Colonic mucosa (tissue), 4 donors: Measurements from ENCODE around the gene FGD2. TPM values are rescaled to one million over a fixed set of nuclear protein-coding genes. Genes with fewer than 3 reads are reported as not detected.

ENCODE experiments used
- DNase-seq: peaks from one replicate; pipeline ENCODE4 v3.0.0-alpha.2; 2020
- H3K27ac ChIP-seq: fragments of 200-600 bp; one replicate; pipeline ENCODE4 v1.8.0; 2021
- H3K27me3 ChIP-seq: fragments of 200-600 bp; one replicate; pipeline ENCODE4 v1.8.0; 2021
- H3K36me3 ChIP-seq: fragments of 200-600 bp; one replicate; pipeline ENCODE4 v1.8.0; 2021
- H3K4me1 ChIP-seq: fragments of 200-600 bp; one replicate; pipeline ENCODE4 v1.8.0; 2021; ENCODE audit warnings: mild to moderate bottlenecking
- H3K4me3 ChIP-seq: fragments of 200-600 bp; one replicate; pipeline ENCODE4 v1.8.0; 2021
- H3K9ac ChIP-seq, 2 donors: one replicate each; pipeline ENCODE4 v1.7.0; 2013; ENCODE audit warnings: control low read depth in 2 of 2, low read depth in 2 of 2, low read length in 2 of 2
- H3K9me3 ChIP-seq: fragments of 200-600 bp; one replicate; pipeline ENCODE4 v1.8.0; 2021
- CTCF ChIP-seq: fragments of 200-600 bp; IDR thresholded peaks from one replicate; pipeline ENCODE4 v1.8.0; 2022; ENCODE audit warnings: antibody characterized with exemption, mild to moderate bottlenecking
- intact Hi-C: fragments of 100-400 bp; cut with DNase I; formaldehyde crosslinking; loops from one replicate; pipeline ENCODE4 v1.14.1; 2022
- total RNA-seq, 2 donors: library from RNA; stranded (reverse); fragmentation: NEBNext Ultra II Directional in 1 of 2; extraction: Animal tissue kit (Norgen Biotek cat#: 25700) in 1 of 2; gene quantifications; one replicate each; pipeline ENCODE4 v1.2.1, GENCODE V29; 2021
- donor health status: healthy.
- donor health status: DM: no; HTN: no; CAD: no.
- donor health status: DM: no; HTN: no; CAD: no.

The FGD2 gene
- total RNA-seq, 2 donors from 2014 or later, result 3.6 to 3.8 TPM

GRCh38 chr6:36964908-36965307 is 40.5 kb upstream of the FGD2 start:
- no peaks in the 10 kb centered on the region for H3K9me3 ChIP-seq
- H3K27ac ChIP-seq, result no peak overlapping the region
- H3K36me3 ChIP-seq, result peaks cover under 1% of the 10 kb centered on the region
- DNase-seq, result no peak
- intact Hi-C loops, result no loop called here
- no peak overlapping the region for H3K4me3 ChIP-seq
- H3K27me3 ChIP-seq, result no peaks in the 10 kb centered on the region
- H3K9ac ChIP-seq, result no peak overlapping the region
- no peak for TF ChIP-seq CTCF
- H3K4me1 ChIP-seq, result no peaks in the 10 kb centered on the region

GRCh38 chr6:36967301-36967700 is 38.2 kb upstream of the FGD2 start:
- intact Hi-C loops, result no loop called here
- no peak for DNase-seq
- Histone ChIP-seq H3K27ac (no peak overlapping the region), H3K9ac (no peak overlapping the region), H3K9me3 (no peaks in the 10 kb centered on the region), H3K27me3 (no peaks in the 10 kb centered on the region), H3K4me3 (no peak overlapping the region), H3K36me3 (peaks cover 16% of the 10 kb centered on the region), H3K4me1 (no peaks in the 10 kb centered on the region)
- TF ChIP-seq CTCF, result no peak

- H3K27ac ChIP-seq, result no peak overlapping the region
- no peaks in the 10 kb centered on the region for H3K9me3 ChIP-seq
- H3K4me1 ChIP-seq, result no peaks in the 10 kb centered on the region
- no peaks in the 10 kb centered on the region for H3K27me3 ChIP-seq
- H3K36me3 ChIP-seq, result peaks cover 20% of the 10 kb centered on the region
- no peak for DNase-seq
- no peak overlapping the region for H3K9ac ChIP-seq
- no peak for TF ChIP-seq CTCF
- intact Hi-C loops, result no loop called here
- no peak overlapping the region for H3K4me3 ChIP-seq
These were observed 37.7 kb upstream of the FGD2 start for GRCh38 chr6:36967757-36968156.

GRCh38 chr6:36968266-36968977 is 37.0 kb upstream of the FGD2 start:
- Histone ChIP-seq H3K27ac (no peak overlapping the region), H3K36me3 (peaks cover 25% of the 10 kb centered on the region)
- DNase-seq, result peak; percentile 45

GRCh38 chr6:36969240-36969691 is 36.2 kb upstream of the FGD2 start:
- no peak overlapping the region for H3K27ac ChIP-seq
- intact Hi-C loops, result no loop called here
- no peaks in the 10 kb centered on the region for H3K4me1 ChIP-seq
- no peak overlapping the region for H3K4me3 ChIP-seq
- no peaks in the 10 kb centered on the region for H3K9me3 ChIP-seq
- TF ChIP-seq CTCF, result no peak
- DNase-seq, result no peak
- H3K9ac ChIP-seq, result no peak overlapping the region
- no peaks in the 10 kb centered on the region for H3K27me3 ChIP-seq
- peaks cover 30% of the 10 kb centered on the region for H3K36me3 ChIP-seq

More at GRCh38 chr6:36968266-36968977, 37.0 kb upstream of the FGD2 start:
- Histone ChIP-seq H3K27me3 (no peaks in the 10 kb centered on the region), H3K9me3 (no peaks in the 10 kb centered on the region), H3K9ac (no peak overlapping the region), H3K4me3 (no peak overlapping the region), H3K4me1 (no peaks in the 10 kb centered on the region)
- no peak for TF ChIP-seq CTCF
- intact Hi-C loops, result no loop called here
